Measurements from ENCODE around the gene PLSCR2. TPM values are rescaled to one million over a fixed set of nuclear protein-coding genes. Genes with fewer than 3 reads are reported as not detected.
"Not testable (repeated sequence)": the region's sequence is repeated elsewhere in the genome, so short reads cannot be mapped to it uniquely, and the experiment has no call there.

Gene PLSCR2
- polyA plus RNA-seq (2013, experiment 1 of 2; ENCODE audit: insufficient read length): not detected
- not detected for polyA plus RNA-seq (2013, experiment 2 of 2; ENCODE audit: insufficient read length)

GRCh38 chr3:146469150-146470017 is at the start of gene PLSCR2:
Gene PLSCR2, minus strand, starts transcription at chr3:146469561. Its CDS starts 9,657 bp downstream, at chr3:146459904.
- peak; percentile 8 for DNase-seq

DNA sequence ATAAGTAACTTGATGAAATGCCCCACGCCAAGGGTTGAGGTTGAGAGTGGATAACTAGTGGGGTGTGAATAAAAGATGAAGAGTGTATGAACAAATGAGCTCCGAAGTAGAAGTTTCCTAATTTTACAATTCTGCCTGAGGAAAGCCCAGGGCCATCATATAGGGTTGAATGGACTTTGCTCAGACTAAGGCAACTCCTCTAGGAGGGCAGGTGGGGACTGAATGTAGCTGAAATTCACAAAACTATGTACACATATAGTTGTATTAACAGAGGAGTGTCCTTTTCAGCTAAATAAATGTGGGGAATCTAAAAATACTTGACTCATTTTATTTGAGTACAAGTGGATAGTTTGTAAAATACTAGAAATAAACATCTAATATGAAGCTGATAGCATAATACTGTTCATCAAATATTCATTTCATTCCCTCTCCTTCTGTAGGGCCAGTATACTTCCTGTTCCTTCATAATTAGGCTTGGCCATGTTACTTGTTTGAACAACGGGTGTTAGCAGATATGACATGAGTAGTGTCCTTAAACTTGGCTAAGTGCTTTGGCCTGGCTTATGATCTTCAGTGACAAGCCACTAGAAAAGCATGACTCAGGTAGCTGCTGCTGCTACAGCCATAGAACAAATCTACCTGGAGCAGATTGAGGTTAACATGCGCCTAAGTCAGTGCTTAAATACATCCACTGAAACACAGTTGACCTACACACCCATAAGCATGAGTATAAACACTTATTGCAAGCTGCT is 48.5 kb upstream of the PLSCR2 start:
- DNase-seq: no peak

DNA sequence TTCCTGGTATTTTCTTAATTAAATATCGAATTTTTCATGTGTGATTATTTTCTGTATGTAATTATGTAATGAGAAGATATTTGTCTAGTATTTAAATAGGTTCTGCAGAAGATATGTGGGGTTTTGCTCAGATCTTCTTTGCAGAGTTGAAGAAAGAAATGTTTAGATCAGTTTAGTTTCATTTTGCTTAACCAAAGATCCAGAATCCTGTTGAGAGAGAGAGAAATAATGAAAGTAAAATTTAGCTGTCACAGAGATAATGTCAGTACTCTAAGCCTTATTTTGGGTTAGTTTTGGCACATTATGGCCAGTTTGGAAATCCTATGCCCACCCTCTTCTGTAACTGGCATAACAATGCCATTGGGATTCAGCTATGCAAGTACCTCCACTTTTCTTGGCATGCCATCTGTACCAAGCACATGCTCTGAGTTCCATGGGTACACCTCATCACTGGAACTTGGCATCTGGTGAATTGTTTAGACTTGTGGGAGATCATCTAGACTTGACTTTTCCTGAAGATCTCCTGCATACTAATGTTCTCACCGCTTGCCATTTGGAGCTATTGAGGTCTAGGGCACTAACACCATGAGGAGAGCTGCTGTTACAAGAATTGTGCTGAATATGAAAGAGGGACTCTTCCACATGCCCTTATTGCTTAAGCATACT is 44.2 kb upstream of the PLSCR2 start:
- DNase-seq: no peak

DNA sequence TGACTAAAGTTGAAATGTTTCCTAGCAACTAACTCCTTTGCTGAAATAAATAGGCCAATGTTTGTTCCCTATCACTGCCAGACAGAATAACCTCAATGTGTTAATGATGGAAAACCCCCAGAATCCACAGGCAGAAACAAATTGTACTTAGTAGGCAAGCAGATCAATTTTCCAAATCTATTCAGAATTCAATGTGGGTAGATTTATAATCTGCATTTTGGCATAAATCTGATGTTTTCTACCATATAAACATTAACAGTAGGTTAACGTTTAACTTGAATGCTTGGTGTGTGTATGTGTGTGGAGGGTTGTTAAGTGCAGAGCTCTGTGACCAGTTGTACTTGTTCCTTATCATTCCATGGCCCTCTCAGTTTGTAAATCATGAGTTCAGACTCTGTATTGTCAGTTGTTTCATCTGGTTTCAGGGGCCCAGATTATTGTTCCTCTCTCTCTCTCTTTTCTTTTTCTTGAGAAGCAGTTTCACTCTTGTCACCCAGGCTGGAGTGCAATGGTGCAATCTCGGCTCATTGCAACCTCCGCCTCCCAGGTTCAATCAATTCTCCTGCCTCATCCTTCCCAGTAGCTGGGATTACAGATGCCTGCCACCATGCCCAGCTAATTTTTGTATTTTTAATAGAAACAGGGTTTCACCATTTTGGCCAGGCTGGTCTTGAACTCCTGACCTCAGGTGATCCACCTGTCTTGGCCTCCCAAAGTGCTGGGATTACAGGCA is 42.2 kb upstream of the PLSCR2 start:
- DNase-seq: no peak

GRCh38 chr3:146507331-146508120 is 38.2 kb upstream of the PLSCR2 start:
- no peak for DNase-seq

- DNase-seq: no peak
Measured at GRCh38 chr3:146505516-146505915, 36.2 kb upstream of the PLSCR2 start.

DNA sequence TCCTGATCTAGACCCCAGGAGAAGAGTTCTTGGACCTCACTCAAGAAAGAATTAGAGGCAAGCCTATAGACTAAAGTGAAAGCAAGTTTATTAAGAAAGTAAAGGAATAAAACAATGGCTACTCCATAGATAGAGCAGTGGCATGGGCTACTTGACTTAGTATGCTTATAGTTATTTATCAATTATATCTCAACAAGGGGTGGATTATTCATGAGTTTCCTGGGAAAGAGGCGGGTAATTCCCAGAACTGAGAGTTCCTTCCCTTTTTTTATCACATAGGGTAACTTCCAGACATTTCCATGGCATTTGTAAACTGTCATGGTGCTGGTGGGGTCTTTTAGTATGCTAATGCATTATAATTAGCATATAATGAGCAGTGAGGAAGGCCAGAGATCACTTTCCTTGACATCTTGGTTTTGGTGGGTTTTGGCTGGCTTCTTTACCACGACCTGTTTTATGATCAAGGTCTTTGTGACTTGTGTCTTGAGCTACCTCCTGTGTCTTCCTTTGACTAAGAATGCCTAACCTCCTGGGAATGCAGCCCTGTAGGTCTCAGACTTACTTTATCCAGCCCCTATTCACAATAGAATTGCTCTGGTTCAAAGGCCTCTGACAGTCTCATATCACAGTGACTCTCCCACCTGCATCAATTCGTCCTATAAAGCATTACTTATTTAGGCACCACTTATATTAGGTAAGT is 35.3 kb upstream of the PLSCR2 start:
- DNase-seq: no peak

DNA sequence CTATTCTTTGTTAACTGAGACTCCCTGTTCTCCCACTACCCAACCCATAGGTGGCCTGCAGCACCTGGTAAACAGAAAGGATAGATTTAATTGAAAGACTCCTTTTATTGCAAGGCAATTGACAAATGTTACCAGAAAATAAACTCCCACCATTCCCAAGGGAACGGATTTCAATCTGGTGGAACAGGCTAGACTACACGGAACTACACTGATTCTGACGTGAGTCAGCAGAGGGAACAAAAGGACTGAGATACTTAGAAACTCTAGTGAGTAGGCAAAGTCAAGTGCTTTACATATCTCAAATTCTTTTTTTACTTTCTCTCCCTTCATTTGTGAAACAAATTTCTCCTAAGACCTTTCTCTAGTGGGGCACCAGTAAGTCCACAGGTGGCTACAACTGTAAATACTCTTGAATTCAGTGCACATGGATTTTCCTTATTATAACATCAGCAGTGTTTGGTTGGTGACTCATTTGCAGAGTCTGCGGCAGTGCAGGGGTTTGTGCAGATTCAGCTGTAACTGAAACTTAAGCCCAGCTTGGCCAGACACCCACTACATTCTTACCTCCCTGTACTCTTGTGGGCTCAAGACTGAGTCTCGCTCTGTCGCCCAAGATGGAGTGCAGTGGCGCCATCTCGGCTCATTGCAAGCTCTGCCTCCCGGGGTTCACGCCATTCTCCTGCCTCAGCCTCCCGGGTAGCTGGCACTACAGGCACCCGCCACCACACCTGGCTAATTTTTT is 34.3 kb upstream of the PLSCR2 start:
- peak; percentile 92 for DNase-seq

GRCh38 chr3:146502887-146503460 is 33.6 kb upstream of the PLSCR2 start:
- DNase-seq: no peak

DNA sequence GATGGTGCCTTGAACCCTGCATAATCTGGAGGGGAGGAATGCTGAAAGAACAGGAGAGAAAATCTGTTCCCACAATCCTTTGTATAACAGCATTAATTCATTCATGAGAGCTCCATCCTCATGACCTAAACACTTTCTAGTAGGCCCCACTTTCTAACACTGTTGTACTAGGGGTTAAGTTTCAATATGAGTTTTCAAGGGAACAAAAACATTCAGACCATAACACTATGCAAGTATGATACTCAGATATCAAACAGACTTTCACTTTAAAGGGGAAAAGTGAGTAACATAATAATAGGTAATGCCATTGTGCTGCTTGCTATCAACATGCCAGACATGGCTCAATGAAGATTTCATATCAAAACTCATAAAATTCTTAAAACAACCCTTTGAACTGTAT is 32.4 kb upstream of the PLSCR2 start:
- no peak for DNase-seq

DNA sequence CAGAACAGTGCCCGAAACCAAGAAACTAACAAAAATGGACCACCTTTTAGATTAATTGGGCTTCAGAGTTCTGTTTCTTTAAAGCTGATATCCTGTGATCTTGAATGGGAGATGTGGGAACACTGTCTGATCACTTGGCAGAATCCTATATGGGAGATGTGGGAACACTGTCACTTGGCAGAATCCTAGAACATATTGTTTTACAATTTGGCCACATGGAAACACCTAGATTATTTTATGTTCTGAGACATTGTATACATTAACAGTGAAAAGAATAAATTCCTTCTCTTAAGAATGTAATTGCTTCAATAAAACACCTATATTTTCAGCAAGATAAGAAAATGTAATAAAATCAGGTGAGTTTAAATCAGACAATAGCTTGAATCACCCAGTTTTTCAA is 30.3 kb upstream of the PLSCR2 start:
- DNase-seq: no peak

- no peak for DNase-seq
Measured at GRCh38 chr3:146498002-146498736, 28.8 kb upstream of the PLSCR2 start.

DNA sequence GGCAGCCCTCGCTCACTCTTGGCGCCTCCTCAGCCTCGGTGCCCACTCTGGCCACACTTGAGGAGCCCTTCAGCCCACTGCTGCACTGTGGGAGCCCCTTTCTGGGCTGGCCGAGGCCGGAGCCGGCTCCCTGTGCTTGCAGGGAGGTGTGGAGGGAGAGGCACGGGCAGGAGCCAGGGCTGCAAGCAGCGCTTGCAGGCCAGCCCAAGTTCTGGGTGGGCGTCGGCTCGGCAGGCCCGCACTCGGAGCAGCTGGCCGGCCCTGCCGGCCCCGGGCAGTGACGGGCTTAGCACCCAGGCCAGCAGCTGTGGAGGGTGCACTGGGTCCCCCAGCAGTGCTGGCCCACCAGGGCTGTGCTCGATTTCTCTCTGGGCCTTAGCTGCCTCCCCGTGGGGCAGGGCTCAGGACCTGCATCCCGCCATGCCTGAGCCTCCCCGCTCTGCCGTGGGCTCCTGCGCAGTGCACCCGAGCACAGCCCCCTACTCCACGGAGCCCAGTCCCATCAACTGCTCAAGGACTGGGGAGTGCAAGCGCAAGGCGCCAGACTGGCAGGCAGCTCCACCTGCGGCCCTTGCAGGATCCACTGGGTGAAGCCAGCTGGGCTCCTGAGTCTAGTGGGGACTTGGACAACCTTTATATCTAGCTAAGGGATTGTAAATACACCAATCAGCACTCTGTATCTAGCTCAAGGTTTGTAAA is 27.9 kb upstream of the PLSCR2 start:
- DNase-seq: not testable (repeated sequence)

DNA sequence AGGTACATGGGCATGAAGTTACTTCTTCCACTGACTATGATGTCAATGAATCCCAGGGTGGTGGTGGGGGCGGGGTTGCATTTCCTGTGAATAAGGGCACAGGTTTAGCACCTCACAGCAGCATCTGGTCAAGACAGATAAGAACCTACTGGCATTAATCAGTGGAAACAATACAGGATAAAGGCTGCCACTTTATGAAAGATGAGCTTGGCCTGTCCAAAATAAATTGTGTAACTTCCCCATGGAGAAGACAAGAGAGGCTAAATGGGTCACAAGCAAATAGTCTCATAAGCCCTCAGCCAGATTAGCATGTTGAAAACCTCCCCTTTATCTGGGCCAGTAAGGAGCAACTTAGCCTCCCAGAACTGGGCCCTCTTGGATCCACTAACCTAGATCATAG is 27.4 kb upstream of the PLSCR2 start:
- no peak for DNase-seq

- DNase-seq: peak; percentile 55
Measured at GRCh38 chr3:146496251-146496650, 26.9 kb upstream of the PLSCR2 start.

GRCh38 chr3:146493761-146494160 is 24.4 kb upstream of the PLSCR2 start:
- DNase-seq: peak; percentile 59

- peak; percentile 83 for DNase-seq
Measured at GRCh38 chr3:146493221-146493620, 23.9 kb upstream of the PLSCR2 start.

DNA sequence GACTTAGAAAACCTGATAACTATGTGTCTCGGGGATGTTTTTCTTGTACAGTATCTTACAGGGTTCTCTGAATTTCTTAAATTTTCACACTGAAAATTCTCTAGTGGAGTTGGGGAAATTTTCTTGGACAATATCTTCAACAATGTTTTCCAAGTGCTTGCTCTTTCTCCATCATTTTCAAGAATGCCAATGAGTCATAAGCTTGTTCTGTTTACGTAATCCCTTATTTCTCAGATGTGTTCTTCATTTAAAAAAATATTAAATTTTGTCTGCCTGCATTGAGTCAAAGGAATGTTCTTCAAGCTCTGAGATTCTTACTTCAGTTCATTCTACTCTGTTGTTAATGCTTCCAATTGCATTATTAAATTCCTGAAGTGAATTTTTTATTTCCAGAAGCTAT is 21.9 kb upstream of the PLSCR2 start:
- DNase-seq: peak; percentile 42
